ENCODE results near the gene RANBP1.

RANBP1 gene

DNA sequence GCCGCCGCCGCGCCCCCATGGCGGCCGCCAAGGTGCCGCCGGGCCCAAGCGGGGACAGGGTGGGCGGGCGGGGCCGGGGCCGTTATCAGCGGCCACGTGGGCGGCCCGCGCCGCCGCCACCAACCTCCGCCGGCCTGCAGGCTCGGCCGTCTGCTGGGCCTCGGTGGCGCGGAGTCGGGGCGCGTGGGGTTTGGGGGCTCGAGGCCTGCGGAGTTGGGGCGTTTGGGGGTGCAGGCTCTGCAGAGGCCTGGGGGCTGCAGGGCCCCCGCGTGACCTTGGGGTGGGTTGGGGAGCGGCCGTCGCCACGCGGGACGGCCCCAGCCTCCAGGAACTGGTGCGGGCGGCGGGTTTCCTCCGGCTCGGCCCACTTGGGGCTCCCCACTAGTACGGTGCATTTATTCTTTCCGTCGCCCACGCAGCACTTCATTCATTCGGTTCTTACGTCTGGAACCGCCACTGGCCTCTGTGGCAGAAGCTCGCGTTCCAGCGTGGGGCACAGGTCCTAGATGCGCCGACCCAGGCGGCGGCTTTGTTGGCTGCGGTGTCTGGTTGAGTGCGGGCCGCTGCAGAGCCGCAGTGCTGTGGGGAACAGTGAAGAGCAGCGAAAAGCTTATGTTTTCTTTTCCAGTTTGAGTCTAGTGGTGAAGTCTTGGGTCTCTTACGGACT lies 1.9 kb downstream of the RANBP1 start:
- H3K27ac ChIP-seq = peak overlapping the region; percentile 98
- no peaks in the 10 kb centered on the region for H3K9me3 ChIP-seq (ENCODE audit: severe bottlenecking)
- H3K4me3 ChIP-seq (ENCODE audit: low read depth, low read length) = peak overlapping the region; percentile 98
- H3K36me3 ChIP-seq = peaks cover 87% of the 10 kb centered on the region
- TF ChIP-seq, protein P1, sequence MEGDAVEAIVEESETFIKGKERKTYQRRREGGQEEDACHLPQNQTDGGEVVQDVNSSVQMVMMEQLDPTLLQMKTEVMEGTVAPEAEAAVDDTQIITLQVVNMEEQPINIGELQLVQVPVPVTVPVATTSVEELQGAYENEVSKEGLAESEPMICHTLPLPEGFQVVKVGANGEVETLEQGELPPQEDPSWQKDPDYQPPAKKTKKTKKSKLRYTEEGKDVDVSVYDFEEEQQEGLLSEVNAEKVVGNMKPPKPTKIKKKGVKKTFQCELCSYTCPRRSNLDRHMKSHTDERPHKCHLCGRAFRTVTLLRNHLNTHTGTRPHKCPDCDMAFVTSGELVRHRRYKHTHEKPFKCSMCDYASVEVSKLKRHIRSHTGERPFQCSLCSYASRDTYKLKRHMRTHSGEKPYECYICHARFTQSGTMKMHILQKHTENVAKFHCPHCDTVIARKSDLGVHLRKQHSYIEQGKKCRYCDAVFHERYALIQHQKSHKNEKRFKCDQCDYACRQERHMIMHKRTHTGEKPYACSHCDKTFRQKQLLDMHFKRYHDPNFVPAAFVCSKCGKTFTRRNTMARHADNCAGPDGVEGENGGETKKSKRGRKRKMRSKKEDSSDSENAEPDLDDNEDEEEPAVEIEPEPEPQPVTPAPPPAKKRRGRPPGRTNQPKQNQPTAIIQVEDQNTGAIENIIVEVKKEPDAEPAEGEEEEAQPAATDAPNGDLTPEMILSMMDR (IDR thresholded peaks at IDR 0.05; ENCODE audit: low read depth, low read length) = no peak
- DNase-seq = no peak
- H3K27me3 ChIP-seq (ENCODE audit: insufficient read depth, low read depth, severe bottlenecking) = no peaks in the 10 kb centered on the region

DNA sequence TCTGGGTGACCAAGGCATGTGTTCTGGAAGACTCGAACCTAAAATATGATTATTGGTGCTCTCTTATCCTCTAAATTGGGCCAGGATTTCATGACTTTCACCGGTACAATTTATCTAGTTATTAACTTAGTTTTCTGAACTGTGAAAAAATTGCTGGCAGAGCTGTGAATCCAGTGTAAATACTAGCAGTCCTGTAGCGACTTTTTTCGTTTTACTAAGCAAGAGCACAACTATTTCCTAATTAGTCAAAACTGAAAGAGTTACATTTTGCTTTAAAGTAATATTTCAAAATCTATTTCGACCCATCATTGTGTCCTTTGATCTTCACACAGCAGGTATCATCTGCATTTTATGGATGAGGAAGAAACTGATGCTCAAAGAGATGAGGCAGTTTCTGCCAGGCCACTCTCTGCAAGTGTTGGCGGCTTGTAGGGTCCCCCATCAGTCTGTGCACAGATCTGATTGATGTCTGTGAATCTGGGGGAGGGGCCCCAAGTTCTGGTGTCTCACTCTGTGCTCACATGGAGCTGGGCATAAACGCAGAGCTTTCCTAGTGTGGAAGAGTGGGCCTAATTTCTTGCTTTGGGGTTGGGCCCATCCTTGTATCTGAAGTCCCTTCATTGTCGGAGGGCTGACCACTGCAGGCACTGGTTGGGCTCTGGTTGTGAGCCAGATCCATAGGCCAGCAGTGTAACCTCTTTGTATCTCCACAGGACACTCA lies 2.6 kb downstream of the RANBP1 start:
- TF ChIP-seq, protein P1 (IDR thresholded peaks at IDR 0.05; ENCODE audit: low read depth, low read length) = no peak
- H3K36me3 ChIP-seq = peaks cover 81% of the 10 kb centered on the region
- no peak for DNase-seq

DNA sequence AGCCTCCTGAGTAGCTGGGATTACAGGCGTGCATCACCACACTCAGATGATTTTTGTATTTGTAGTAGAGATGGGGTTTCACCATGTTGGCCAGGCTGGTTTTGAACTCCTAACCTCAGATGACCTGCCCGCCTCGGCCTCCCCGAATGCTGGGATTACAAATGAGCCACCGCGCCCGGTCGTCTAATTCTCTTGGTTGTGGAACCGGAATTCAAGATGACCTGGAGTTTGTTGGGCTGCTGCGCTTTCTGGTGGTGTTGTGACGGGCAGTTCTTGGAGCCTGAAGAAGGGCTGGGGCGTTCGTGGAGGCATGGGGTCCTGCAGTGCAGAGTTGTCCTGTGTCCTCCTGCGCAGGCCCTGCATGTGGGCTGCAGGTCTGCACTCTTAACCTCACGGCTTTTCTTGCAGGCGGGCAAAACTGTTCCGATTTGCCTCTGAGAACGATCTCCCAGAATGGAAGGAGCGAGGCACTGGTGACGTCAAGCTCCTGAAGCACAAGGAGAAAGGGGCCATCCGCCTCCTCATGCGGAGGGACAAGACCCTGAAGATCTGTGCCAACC lies 6.0 kb downstream of the RANBP1 start:
- no peak overlapping the region for H3K4me3 ChIP-seq (ENCODE audit: low read depth, low read length)

More for the DNA sequence above, 2.6 kb downstream of the RANBP1 start:
- no peaks in the 10 kb centered on the region for H3K9me3 ChIP-seq (ENCODE audit: severe bottlenecking)
- peak overlapping the region; percentile 98 for H3K4me3 ChIP-seq (ENCODE audit: low read depth, low read length)
- peak overlapping the region; percentile 98 for H3K27ac ChIP-seq
- H3K27me3 ChIP-seq (ENCODE audit: insufficient read depth, low read depth, severe bottlenecking) = no peaks in the 10 kb centered on the region

DNA sequence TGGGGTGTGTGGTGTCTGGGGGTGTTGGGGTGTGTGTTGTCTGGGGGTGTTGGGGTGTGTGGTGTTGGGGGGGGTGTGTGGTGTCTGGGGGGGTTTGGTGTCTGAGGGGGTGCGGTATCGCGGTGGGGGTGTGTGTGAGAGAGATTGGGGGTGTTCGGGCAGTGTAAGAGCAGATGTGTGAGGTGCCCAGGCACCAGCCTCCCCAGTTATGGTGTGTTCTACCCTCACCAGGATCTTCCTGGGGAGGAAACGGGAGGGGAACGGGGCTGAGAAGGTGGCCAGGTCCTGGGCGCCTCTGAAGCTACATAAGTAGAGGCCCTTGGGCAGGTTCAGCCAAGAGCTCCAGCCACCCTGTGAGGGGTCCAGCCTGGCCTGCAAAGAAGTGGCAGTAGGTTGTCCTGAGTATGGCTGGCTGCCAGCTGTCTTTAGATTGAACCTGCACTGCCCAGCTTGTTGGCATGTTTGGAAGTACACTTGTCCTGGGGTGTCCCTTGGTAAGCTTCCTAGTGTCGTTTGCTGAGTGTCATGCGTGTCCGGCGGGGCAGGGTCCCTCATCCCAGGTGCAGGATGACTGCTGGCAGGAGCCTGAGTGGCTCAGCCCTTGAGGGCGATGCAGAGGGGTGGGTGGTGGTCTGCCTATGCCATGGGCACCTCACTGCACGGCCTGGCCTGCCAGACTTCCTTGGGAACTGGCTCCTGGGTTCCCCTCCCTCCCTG lies 7.6 kb downstream of the RANBP1 start:
- Histone ChIP-seq H3K4me3 (ENCODE audit: low read depth, low read length) (no peak overlapping the region), H3K27me3 (ENCODE audit: insufficient read depth, low read depth, severe bottlenecking) (no peaks in the 10 kb centered on the region), H3K27ac (no peak overlapping the region), H3K36me3 (peaks cover 89% of the 10 kb centered on the region), H3K9me3 (ENCODE audit: severe bottlenecking) (no peaks in the 10 kb centered on the region)
- DNase-seq = no peak
- TF ChIP-seq, protein P1 (IDR thresholded peaks at IDR 0.05; ENCODE audit: low read depth, low read length) = no peak

More for the DNA sequence above, 6.0 kb downstream of the RANBP1 start:
- Histone ChIP-seq H3K36me3 (peaks cover 85% of the 10 kb centered on the region), H3K27me3 (ENCODE audit: insufficient read depth, low read depth, severe bottlenecking) (no peaks in the 10 kb centered on the region), H3K9me3 (ENCODE audit: severe bottlenecking) (no peaks in the 10 kb centered on the region), H3K27ac (no peak overlapping the region)
- TF ChIP-seq, protein P1 (IDR thresholded peaks at IDR 0.05; ENCODE audit: low read depth, low read length) = no peak
- DNase-seq = no peak

DNA sequence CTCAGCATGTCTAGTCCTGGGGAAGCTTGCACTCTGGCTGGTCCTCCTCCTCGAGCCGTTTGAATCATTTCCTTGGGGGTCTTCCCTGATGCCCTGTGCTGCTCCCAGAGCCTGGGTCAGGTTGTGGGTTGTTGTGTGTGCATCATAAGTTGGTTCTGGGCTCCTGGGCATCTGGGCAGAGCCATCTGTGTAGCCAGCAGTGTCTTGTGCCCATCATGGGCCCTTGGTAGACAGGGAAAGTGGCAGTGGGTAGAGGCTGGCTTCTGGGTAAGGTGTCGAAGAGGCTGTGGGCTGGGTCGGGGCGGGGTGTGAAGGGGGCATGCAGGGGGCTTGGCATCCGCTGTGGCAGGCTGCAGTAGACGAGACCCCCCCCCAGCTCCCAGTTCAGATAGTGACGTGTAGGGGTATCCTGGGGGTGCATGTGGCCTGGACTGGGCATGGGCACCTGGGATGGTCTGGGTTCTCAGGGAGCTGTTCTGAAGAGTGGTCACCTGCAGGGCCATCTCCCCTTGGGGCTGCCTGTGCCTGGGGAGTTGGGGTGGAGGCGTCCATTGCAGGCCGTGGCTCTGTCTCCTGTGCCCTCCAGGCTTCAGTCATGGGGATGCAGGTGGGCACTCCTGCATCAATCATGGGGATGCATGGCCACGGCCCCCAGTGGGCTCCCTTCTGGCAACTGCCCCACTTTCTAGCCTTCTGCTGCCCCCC lies 8.3 kb downstream of the RANBP1 start:
- no peak overlapping the region for H3K27ac ChIP-seq
- TF ChIP-seq, protein P1 (IDR thresholded peaks at IDR 0.05; ENCODE audit: low read depth, low read length) = no peak

More for the DNA sequence above, 8.3 kb downstream of the RANBP1 start:
- DNase-seq = no peak
- H3K36me3 ChIP-seq = peaks cover 82% of the 10 kb centered on the region
- no peaks in the 10 kb centered on the region for H3K9me3 ChIP-seq (ENCODE audit: severe bottlenecking)
- H3K27me3 ChIP-seq (ENCODE audit: insufficient read depth, low read depth, severe bottlenecking) = no peaks in the 10 kb centered on the region
- H3K4me3 ChIP-seq (ENCODE audit: low read depth, low read length) = no peak overlapping the region

Data from WERI-Rb-1 (cell line).